K562 (cell line): ENCODE measurements around the gene PIGN. TPM values are rescaled to one million over a fixed set of nuclear protein-coding genes. Genes with fewer than 3 reads are reported as not detected.

ENCODE experiments used
- ATAC-seq: fragments of 200-7000 bp; cut with Tn5 transposase; 3 replicates; pipeline ENCODE4 v1.9.1; 2020; ENCODE audit warnings: moderate library complexity
- BruUV-seq: library from RNA; stranded (reverse); fragments of 400-500 nt; replicated peaks from 2 replicates; lab custom pipeline; 2021; lab: Mats Ljungman, UMichigan
- CTCF ChIA-PET: fragments of 300-600 bp; formaldehyde crosslinking; extraction: SDS; loops from one replicate; lab custom pipeline; 2021; ENCODE audit warnings: low intra/inter-chr PET ratio; lab: Yijun Ruan, JAX
- POLR2A ChIA-PET: fragments of 300-600, 350-650 bp; sonication (Branson Sonifier 250); formaldehyde crosslinking; extraction: SDS; loops from one replicate; lab custom pipeline; 2021; ENCODE audit warnings: antibody characterized with exemption, inconsistent platforms; lab: Yijun Ruan, JAX
- DNase-seq, 4 experiments: peaks; one replicate each; pipeline versions ENCODE4 v3.0.0 to v3.0.0-alpha.2; 2011 to 2018; ENCODE audit warnings: low spot score in 3 of 4, mixed read lengths in 3 of 4; ENCODE audit errors: extremely low read depth in 1 of 4
- FAIRE-seq: peaks from 2 replicates; lab custom pipeline; 2011; peaks lifted over from hg19 to GRCh38; lab: Jason Lieb, UNC
- H2AFZ ChIP-seq: 2 replicates; pipeline ENCODE4 v1.6.0; 2011; ENCODE audit warnings: low read depth, low read length, control low read depth, inconsistent platforms
- H3K27ac ChIP-seq: fragments of 200-600 bp; 3 replicates; pipeline ENCODE4 v1.8.0; 2011; ENCODE audit warnings: low read depth, mild to moderate bottlenecking, control low read depth, inconsistent platforms, low read length, moderate library complexity, mixed read lengths; ENCODE audit errors: extremely low read depth
- H3K27me3 ChIP-seq, 2 experiments: fragments of 300-600 bp in 1 of 2; 2 replicates in 1 of 2; 3 replicates in 1 of 2; pipeline versions ENCODE4 v1.6.0 to v1.8.0; 2011; ENCODE audit warnings: inconsistent platforms in 2 of 2, low read length in 2 of 2, mild to moderate bottlenecking in 1 of 2, mixed read lengths in 1 of 2, moderate library complexity in 1 of 2; ENCODE audit not compliant: control insufficient read depth in 2 of 2, insufficient read depth in 2 of 2
- H3K36me3 ChIP-seq: fragments of 300-600 bp; 3 replicates; pipeline ENCODE4 v1.8.0; 2011; ENCODE audit warnings: mild to moderate bottlenecking, low read length, inconsistent platforms; ENCODE audit not compliant: control insufficient read depth, insufficient read depth
- H3K4me1 ChIP-seq, 2 experiments: fragments of 200-600 bp in 1 of 2; replicated peaks in 1 of 2; 2 replicates in 1 of 2; 3 replicates in 1 of 2; pipeline versions ENCODE4 v1.5.1 to v1.8.0; 2011; ENCODE audit warnings: inconsistent platforms in 2 of 2, low read length in 2 of 2, mild to moderate bottlenecking in 1 of 2, mixed read lengths in 1 of 2, moderate library complexity in 1 of 2; ENCODE audit not compliant: control insufficient read depth in 2 of 2, insufficient read depth in 2 of 2
- H3K4me2 ChIP-seq: 2 replicates; pipeline ENCODE4 v1.6.1; 2011; ENCODE audit warnings: low read length, control low read depth, inconsistent platforms, mixed read lengths; ENCODE audit not compliant: insufficient read depth
- H3K4me3 ChIP-seq: fragments of 200-600 bp; sonication (generic), shearing (Covaris generic); 2 replicates; pipeline ENCODE4 v1.5.1; 2016; ENCODE audit warnings: control low read depth, inconsistent platforms
- H3K79me2 ChIP-seq: fragments of 200-600 bp; 3 replicates; pipeline ENCODE4 v1.8.0; 2011; ENCODE audit warnings: low read length, inconsistent platforms; ENCODE audit not compliant: control insufficient read depth, insufficient read depth
- H3K9ac ChIP-seq, 2 experiments: 2 replicates each; pipeline versions ENCODE4 v1.6.0 to v1.6.1; 2011; ENCODE audit warnings: low read depth in 2 of 2, low read length in 2 of 2, control low read depth in 1 of 2, inconsistent platforms in 1 of 2, mild to moderate bottlenecking in 1 of 2, mixed read lengths in 1 of 2; ENCODE audit not compliant: insufficient read depth in 1 of 2
- H3K9me1 ChIP-seq: one replicate; pipeline ENCODE4 v1.6.0; 2011; ENCODE audit warnings: inconsistent platforms, mild to moderate bottlenecking, low read length, moderate library complexity; ENCODE audit not compliant: control insufficient read depth, insufficient read depth
- H3K9me3 ChIP-seq: replicated peaks from 2 replicates; pipeline ENCODE4 v1.5.1; 2011; ENCODE audit warnings: low read depth, low read length, inconsistent platforms; ENCODE audit not compliant: control insufficient read depth, insufficient read depth
- H4K20me1 ChIP-seq: replicated peaks from 2 replicates; pipeline ENCODE4 v1.6.1; 2011; ENCODE audit warnings: low read length, inconsistent platforms, mixed read lengths; ENCODE audit not compliant: control insufficient read depth, insufficient read depth
- CEBPG ChIP-seq, 3 experiments: fragments of 200-800 bp in 1 of 3; sonication (Bioruptor generic) in 1 of 3; sonication (generic) in 1 of 3; formaldehyde crosslinking in 1 of 3; IDR thresholded peaks in 2 of 3; conservative IDR thresholded peaks in 1 of 3; 2 replicates each; pipeline versions ENCODE4 v1.6.1 to v1.8.0; 2016 to 2022; ENCODE audit warnings: missing compliant biosample characterization in 2 of 3, missing genetic modification characterization in 2 of 3, mild to moderate bottlenecking in 1 of 3, missing genetic modification reagents in 1 of 3
- EGR1 ChIP-seq: fragments of 450-650 bp; conservative IDR thresholded peaks from 2 replicates; pipeline ENCODE4 v1.6.1; 2017; ENCODE audit warnings: mild to moderate bottlenecking
- MCM3 ChIP-seq: fragments of 450-650 bp; IDR thresholded peaks from 2 replicates; pipeline ENCODE4 v1.6.1; 2016
- NFATC3 ChIP-seq: fragments of 450-650 bp; IDR thresholded peaks from 2 replicates; pipeline ENCODE4 v1.6.1; 2017; ENCODE audit warnings: mild to moderate bottlenecking
- PHF20 ChIP-seq: fragments of 450-650 bp; IDR thresholded peaks from 2 replicates; pipeline ENCODE4 v1.6.1; 2018; ENCODE audit not compliant: partially characterized antibody
- RFX7 ChIP-seq: fragments of 250-450 bp; sonication (Bioruptor Pico); IDR thresholded peaks from 2 replicates; pipeline ENCODE4 v1.5.1; 2021; ENCODE audit warnings: mild to moderate bottlenecking
- SRF ChIP-seq, 2 experiments: fragments of 250-450, 450-650 bp in 1 of 2; sonication (Bioruptor Pico) in 1 of 2; sonication (generic) in 1 of 2; formaldehyde crosslinking; IDR thresholded peaks; 2 replicates each; pipeline versions ENCODE4 v1.5.0 to v1.5.1; 2020 to 2022; ENCODE audit warnings: mild to moderate bottlenecking in 1 of 2, missing genetic modification reagents in 1 of 2
- TCF7 ChIP-seq: sonication (generic); IDR thresholded peaks from 2 replicates; pipeline ENCODE4 v1.6.1; 2016; ENCODE audit warnings: antibody characterized with exemption, borderline replicate concordance
- TRIM28 ChIP-seq: fragments of 450-650 bp; IDR thresholded peaks from 2 replicates; pipeline ENCODE4 v1.6.1; 2017
- YY1 ChIP-seq, 3 experiments: IDR thresholded peaks; 2 replicates each; pipeline ENCODE4 v1.6.1; 2011; ENCODE audit warnings: low read length in 2 of 3, mild to moderate bottlenecking in 2 of 3, moderate library complexity in 2 of 3, borderline replicate concordance in 1 of 3, control low read depth in 1 of 3, low read depth in 1 of 3; ENCODE audit not compliant: insufficient read depth in 3 of 3, insufficient replicate concordance in 2 of 3, control insufficient read depth in 1 of 3, insufficient read length in 1 of 3; ENCODE audit errors: extremely low read depth in 1 of 3
- ZBTB8A ChIP-seq: fragments of 450-650 bp; IDR thresholded peaks from 2 replicates; pipeline ENCODE4 v1.6.1; 2018; ENCODE audit warnings: mild to moderate bottlenecking, moderate library complexity; ENCODE audit not compliant: partially characterized antibody
- ZFX ChIP-seq: sonication (generic); formaldehyde crosslinking; IDR thresholded peaks from 2 replicates; pipeline ENCODE4 v1.8.0; 2022; ENCODE audit warnings: mild to moderate bottlenecking, missing genetic modification reagents, moderate library complexity
- ZNF253 ChIP-seq: fragments of 250-450 bp; sonication (Bioruptor Pico); conservative IDR thresholded peaks from 2 replicates; pipeline ENCODE4 v1.6.1; 2021; ENCODE audit warnings: mild to moderate bottlenecking
- in situ Hi-C: fragments of 300-500 bp; cut with MboI; formaldehyde crosslinking; loops from 4 replicates; pipeline ENCODE4 v1.15.0; 2018; ENCODE audit warnings: inconsistent platforms, mixed read lengths
- intact Hi-C: fragments of 100-400 bp; cut with micrococcal nuclease; formaldehyde crosslinking; loops from 2 replicates; pipeline ENCODE4 v1.14.2; 2022
- polyA plus RNA-seq, 8 experiments: library from polyadenylated mRNA; depleted of rRNA in 4 of 8; stranded (reverse) in 5 of 8; unstranded in 3 of 8; fragments of >200 nt; fragmentation: Nextera tagmentation in 2 of 8; fragmentation: Illumina TruSeq in 1 of 8; extraction: Ambion mirVana in 2 of 8; extraction: Trizol in 1 of 8; gene quantifications; 2 replicates each; pipeline versions ENCODE4 v1.2.1 to v1.2.3, GENCODE V29; 2011 to 2014; ENCODE audit warnings: inconsistent platforms in 1 of 8, missing spikeins in 1 of 8
- total RNA-seq, 7 experiments: library from RNA; depleted of rRNA in 6 of 7; stranded (reverse); fragments of >200 nt in 6 of 7; fragmentation: Illumina TruSeq in 2 of 7; extraction: Trizol in 2 of 7; gene quantifications; 2 replicates each; pipeline versions ENCODE4 v1.2.1 to v1.2.3, GENCODE V29; 2011 to 2021; ENCODE audit warnings: low replicate concordance in 1 of 7
- TF ChIP-seq, protein P1 (sequence below): fragments of 450-650 bp; IDR thresholded peaks from 2 replicates; pipeline ENCODE4 v1.7.0; 2016; ENCODE audit warnings: borderline replicate concordance
- TF ChIP-seq, protein P2 (sequence below): fragments of 450-650 bp; IDR thresholded peaks from 2 replicates; pipeline ENCODE4 v1.6.1; 2016; ENCODE audit warnings: borderline replicate concordance

The PIGN gene
- total and polyA plus RNA-seq, 9 of the 15 experiments (the other 6 are each of a cell fraction or from before 2014, with no cell fraction given): 9.9 to 25.6 (median 17.3) TPM

DNA sequence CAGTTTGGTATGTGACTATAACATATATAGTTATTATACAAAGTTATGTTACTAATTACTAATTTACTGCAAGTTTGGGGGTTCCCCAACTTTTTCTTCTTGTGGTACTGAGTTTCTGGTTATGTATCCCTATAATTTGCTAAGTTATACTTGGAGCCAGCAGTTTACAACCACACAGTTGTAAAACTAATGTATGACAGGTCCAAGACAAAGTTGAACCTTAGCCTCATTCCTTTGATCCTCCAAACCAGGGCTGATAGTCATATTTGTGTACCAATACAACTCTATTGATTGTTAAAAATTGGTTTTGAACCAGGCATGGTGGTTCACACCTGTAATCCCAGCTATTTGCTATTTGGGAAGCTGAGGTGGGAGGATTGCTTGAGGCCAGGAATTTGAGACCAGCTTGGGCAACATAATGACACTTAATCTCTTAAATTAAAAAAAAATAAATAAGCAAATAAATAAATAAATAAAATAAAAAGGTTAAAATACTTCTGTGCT, 24.5 kb upstream of the PIGN start:
- ChIA-PET CTCF (no interaction called here), POLR2A (no interaction called here)
- H3K27ac ChIP-seq: no peak overlapping the region
- BruUV-seq: no TSS peak
- H3K9me1 ChIP-seq: no peaks in the 10 kb centered on the region
- H3K27me3 ChIP-seq: no peaks in the 10 kb centered on the region
- H3K9me3 ChIP-seq: no peaks in the 10 kb centered on the region
- no peaks in the 10 kb centered on the region for H4K20me1 ChIP-seq
- peaks cover 43% of the 10 kb centered on the region for H3K79me2 ChIP-seq
- intact Hi-C loops (no loop called here), in situ Hi-C loops (no loop called here)
- ATAC-seq: no peak
- peaks cover 14% of the 10 kb centered on the region; the same call in 1 of the 3 replicates for H3K36me3 ChIP-seq
- H3K4me1 ChIP-seq: peaks cover 0 to under 1% of the 10 kb centered on the region in 2 experiments; a peak in 1 of 5 replicates
- H2AFZ ChIP-seq: no peak overlapping the region
- no peak for FAIRE-seq
- no peak for DNase-seq
- no peak overlapping the region for H3K4me3 ChIP-seq
- TF ChIP-seq, protein P1, sequence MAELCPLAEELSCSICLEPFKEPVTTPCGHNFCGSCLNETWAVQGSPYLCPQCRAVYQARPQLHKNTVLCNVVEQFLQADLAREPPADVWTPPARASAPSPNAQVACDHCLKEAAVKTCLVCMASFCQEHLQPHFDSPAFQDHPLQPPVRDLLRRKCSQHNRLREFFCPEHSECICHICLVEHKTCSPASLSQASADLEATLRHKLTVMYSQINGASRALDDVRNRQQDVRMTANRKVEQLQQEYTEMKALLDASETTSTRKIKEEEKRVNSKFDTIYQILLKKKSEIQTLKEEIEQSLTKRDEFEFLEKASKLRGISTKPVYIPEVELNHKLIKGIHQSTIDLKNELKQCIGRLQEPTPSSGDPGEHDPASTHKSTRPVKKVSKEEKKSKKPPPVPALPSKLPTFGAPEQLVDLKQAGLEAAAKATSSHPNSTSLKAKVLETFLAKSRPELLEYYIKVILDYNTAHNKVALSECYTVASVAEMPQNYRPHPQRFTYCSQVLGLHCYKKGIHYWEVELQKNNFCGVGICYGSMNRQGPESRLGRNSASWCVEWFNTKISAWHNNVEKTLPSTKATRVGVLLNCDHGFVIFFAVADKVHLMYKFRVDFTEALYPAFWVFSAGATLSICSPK: no peak
- TF ChIP-seq TCF7 (no peak), SRF (CRISPR knock-in tag; IDR thresholded peaks at IDR 0.05) (no peak), PHF20 (no peak), ZFX (CRISPR knock-in tag) (no peak), EGR1 (no peak), ZBTB8A (no peak), TRIM28 (no peak), CEBPG (CRISPR knock-in tag; IDR thresholded peaks at IDR 0.05) (no peak), CEBPG (tag; conservative IDR thresholded peaks at IDR 0.05 in 1 of 2, IDR thresholded peaks at IDR 0.05 in 1 of 2) (no peak), RFX7 (no peak), NFATC3 (no peak), MCM3 (no peak), ZNF253 (CRISPR knock-in tag) (no peak), YY1 (IDR thresholded peaks at IDR 0.05; ENCODE audit: borderline replicate concordance in 1 of 3, control insufficient read depth in 1 of 3, extremely low read depth in 1 of 3, insufficient read depth in 3 of 3, insufficient read length in 1 of 3, insufficient replicate concordance in 2 of 3, low read depth in 1 of 3, low read length in 2 of 3) (no peak)
- TF ChIP-seq, protein P2, sequence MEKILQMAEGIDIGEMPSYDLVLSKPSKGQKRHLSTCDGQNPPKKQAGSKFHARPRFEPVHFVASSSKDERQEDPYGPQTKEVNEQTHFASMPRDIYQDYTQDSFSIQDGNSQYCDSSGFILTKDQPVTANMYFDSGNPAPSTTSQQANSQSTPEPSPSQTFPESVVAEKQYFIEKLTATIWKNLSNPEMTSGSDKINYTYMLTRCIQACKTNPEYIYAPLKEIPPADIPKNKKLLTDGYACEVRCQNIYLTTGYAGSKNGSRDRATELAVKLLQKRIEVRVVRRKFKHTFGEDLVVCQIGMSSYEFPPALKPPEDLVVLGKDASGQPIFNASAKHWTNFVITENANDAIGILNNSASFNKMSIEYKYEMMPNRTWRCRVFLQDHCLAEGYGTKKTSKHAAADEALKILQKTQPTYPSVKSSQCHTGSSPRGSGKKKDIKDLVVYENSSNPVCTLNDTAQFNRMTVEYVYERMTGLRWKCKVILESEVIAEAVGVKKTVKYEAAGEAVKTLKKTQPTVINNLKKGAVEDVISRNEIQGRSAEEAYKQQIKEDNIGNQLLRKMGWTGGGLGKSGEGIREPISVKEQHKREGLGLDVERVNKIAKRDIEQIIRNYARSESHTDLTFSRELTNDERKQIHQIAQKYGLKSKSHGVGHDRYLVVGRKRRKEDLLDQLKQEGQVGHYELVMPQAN: no peak
- H3K9ac ChIP-seq: no peak overlapping the region
- no peak overlapping the region for H3K4me2 ChIP-seq
